ENCODE measurements around the gene DLL3.

The DLL3 gene

GRCh38 chr19:39555883-39556282 is 57.1 kb downstream of the DLL3 start:
- no peak for DNase-seq (ENCODE audit: low read depth)

All from activated T-cell treated with anti-CD3 and anti-CD28 coated beads for 48 hours (primary cell).